Omental fat pad (tissue), 4 donors: Measurements from ENCODE around the gene GRAP2. TPM values are rescaled to one million over a fixed set of nuclear protein-coding genes. Genes with fewer than 3 reads are reported as not detected.

Source experiments
- ATAC-seq: fragments of 150-250 bp; one replicate; pipeline ENCODE4 v1.9.1; 2016; ENCODE audit warnings: mild to moderate bottlenecking, moderate library complexity; ENCODE audit not compliant: low FRiP score
- DNase-seq: peaks from one replicate; pipeline ENCODE4 v3.0.0-alpha.2; 2019; ENCODE audit warnings: low spot score
- CTCF ChIP-seq, 3 donors: fragments of 450-650 bp; IDR thresholded peaks; one replicate each; pipeline ENCODE4 v1.5.1; 2016 to 2017; ENCODE audit warnings: antibody characterized with exemption in 3 of 3, mild to moderate bottlenecking in 3 of 3, moderate library complexity in 2 of 3
- total RNA-seq, 4 donors: library from RNA; depleted of rRNA; stranded (reverse); fragments of >200 nt; gene quantifications; one replicate each; pipeline ENCODE4 v1.1.0, GENCODE V29; 2016

The GRAP2 gene
- total RNA-seq, 4 donors from 2014 or later, result 1.0 to 9.5 (median 3.7) TPM

- DNase-seq (no peak), ATAC-seq (no peak)
- no peak for TF ChIP-seq CTCF (IDR thresholded peaks at IDR 0.05)
These were observed 25.9 kb downstream of the GRAP2 start for GRCh38 chr22:39926753-39927152.

GRCh38 chr22:39927544-39927943 is 26.7 kb downstream of the GRAP2 start:
- DNase-seq (no peak), ATAC-seq (no peak)
- TF ChIP-seq CTCF (IDR thresholded peaks at IDR 0.05), result no peak

- TF ChIP-seq CTCF (IDR thresholded peaks at IDR 0.05), result no peak
- ATAC-seq (no peak), DNase-seq (no peak)
These were observed 27.9 kb downstream of the GRAP2 start for GRCh38 chr22:39928536-39929520.

- ATAC-seq (no peak), DNase-seq (no peak)
- no peak for TF ChIP-seq CTCF (IDR thresholded peaks at IDR 0.05)
These were observed 30.4 kb downstream of the GRAP2 start for GRCh38 chr22:39931251-39931650.

GRCh38 chr22:39932166-39932565 is 31.3 kb downstream of the GRAP2 start:
- no peak for TF ChIP-seq CTCF (IDR thresholded peaks at IDR 0.05)
- ATAC-seq (no peak), DNase-seq (no peak)

GRCh38 chr22:39932918-39933649 is 32.2 kb downstream of the GRAP2 start:
- ATAC-seq (no peak), DNase-seq (no peak)
- no peak for TF ChIP-seq CTCF (IDR thresholded peaks at IDR 0.05)
